KMS-11 (cell line): ENCODE results near the gene COL19A1.

Source experiments
- H2AFZ ChIP-seq: fragments of 200-600 bp; sonication (generic); 2 replicates; pipeline ENCODE4 v1.6.1; 2016; ENCODE audit warnings: antibody characterized with exemption, mixed run types, low read depth
- H3K27ac ChIP-seq: fragments of 200-600 bp; sonication (generic); 2 replicates; pipeline ENCODE4 v1.6.1; 2016; ENCODE audit warnings: mild to moderate bottlenecking, mixed run types
- H3K27me3 ChIP-seq: fragments of 200-600 bp; sonication (generic); 2 replicates; pipeline ENCODE4 v1.6.1; 2017; ENCODE audit warnings: mild to moderate bottlenecking, low read depth, mixed run types, moderate library complexity; ENCODE audit not compliant: insufficient read depth
- H3K36me3 ChIP-seq: fragments of 200-600 bp; sonication (generic); 2 replicates; pipeline ENCODE4 v1.6.1; 2017; ENCODE audit warnings: mild to moderate bottlenecking, mixed run types; ENCODE audit not compliant: insufficient read depth
- H3K4me1 ChIP-seq: fragments of 200-600 bp; sonication (generic); 2 replicates; pipeline ENCODE4 v1.6.1; 2016; ENCODE audit warnings: mild to moderate bottlenecking, low read depth, mixed run types; ENCODE audit not compliant: poor library complexity, severe bottlenecking
- H3K4me2 ChIP-seq: fragments of 200-600 bp; sonication (generic); 2 replicates; pipeline ENCODE4 v1.7.0; 2016; ENCODE audit warnings: mild to moderate bottlenecking, mixed run types
- H3K4me3 ChIP-seq: fragments of 200-600 bp; sonication (generic); IDR thresholded peaks from 2 replicates; pipeline ENCODE4 v1.6.1; 2017; ENCODE audit warnings: low read depth, low read length, mixed read lengths; ENCODE audit not compliant: insufficient read depth
- H3K79me2 ChIP-seq: fragments of 200-600 bp; sonication (generic); 2 replicates; pipeline ENCODE4 v1.6.1; 2016; ENCODE audit warnings: low read depth, mixed run types; ENCODE audit not compliant: insufficient read depth
- H3K9ac ChIP-seq: fragments of 200-600 bp; sonication (generic); 2 replicates; pipeline ENCODE4 v1.6.1; 2016; ENCODE audit warnings: mild to moderate bottlenecking, mixed run types
- H4K20me1 ChIP-seq: fragments of 200-600 bp; sonication (generic); 2 replicates; pipeline ENCODE4 v1.6.1; 2016; ENCODE audit warnings: mild to moderate bottlenecking, mixed run types; ENCODE audit not compliant: insufficient read depth
- CTCF ChIP-seq: fragments of 200-600 bp; sonication (generic); conservative IDR thresholded peaks from 2 replicates; pipeline ENCODE4 v1.6.1; 2017; ENCODE audit warnings: low read depth, mild to moderate bottlenecking, antibody characterized with exemption, low read length, moderate library complexity, mixed read lengths

The COL19A1 gene

DNA sequence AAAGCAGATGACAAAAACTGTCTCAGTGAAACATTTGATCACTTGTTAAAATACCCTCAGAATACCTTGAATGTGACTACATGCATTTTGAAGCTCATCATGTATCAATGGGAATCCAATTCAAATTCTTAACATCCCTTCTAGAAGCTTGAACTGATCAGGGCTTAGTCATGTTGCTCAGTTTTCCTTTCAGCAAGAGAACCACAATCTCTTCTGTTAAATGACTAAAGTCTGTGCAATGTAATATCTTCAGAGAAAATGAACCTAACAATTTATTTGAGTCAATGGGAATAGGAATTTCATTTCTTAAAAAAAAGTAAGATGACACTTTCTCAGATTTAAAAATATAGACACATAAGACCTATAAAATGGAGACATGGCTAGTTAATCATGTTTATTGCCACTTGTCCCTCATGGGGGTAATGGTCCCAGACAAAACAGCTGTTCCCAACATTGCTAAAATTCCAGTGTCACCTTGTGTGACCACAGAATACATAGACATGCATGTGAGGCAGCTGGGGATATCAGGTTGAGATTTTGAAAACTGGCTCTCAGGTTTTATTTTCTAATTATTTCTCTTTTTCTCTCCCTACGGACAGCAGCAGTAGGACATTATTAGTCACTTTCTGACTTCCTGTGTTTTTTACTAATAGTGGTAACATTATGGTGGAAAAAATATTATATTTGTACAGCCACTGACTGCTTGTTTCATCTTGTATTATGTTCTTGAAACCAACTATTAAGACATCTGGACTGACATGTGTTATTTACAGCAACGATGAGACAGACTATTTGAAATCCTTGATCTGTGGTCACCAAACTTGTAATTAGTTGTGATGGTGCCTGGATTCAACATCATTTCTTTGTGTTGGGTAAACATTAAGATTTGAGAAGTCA is 244.0 kb downstream of the COL19A1 start:
- Histone ChIP-seq H3K4me2 (no peak overlapping the region), H3K36me3 (no peaks in the 10 kb centered on the region), H3K4me3 (no peak overlapping the region), H2AFZ (no peak overlapping the region), H3K27ac (no peak overlapping the region), H3K79me2 (no peaks in the 10 kb centered on the region), H3K27me3 (no peaks in the 10 kb centered on the region), H4K20me1 (no peaks in the 10 kb centered on the region), H3K4me1 (peaks cover 4% of the 10 kb centered on the region), H3K9ac (no peak overlapping the region)
- no peak for TF ChIP-seq CTCF

- no peak for TF ChIP-seq CTCF
- H3K27me3 ChIP-seq, result no peaks in the 10 kb centered on the region
- no peaks in the 10 kb centered on the region for H4K20me1 ChIP-seq
- no peaks in the 10 kb centered on the region for H3K36me3 ChIP-seq
- no peak overlapping the region for H3K27ac ChIP-seq
- H3K4me2 ChIP-seq, result no peak overlapping the region
- no peak overlapping the region for H2AFZ ChIP-seq
- no peaks in the 10 kb centered on the region for H3K79me2 ChIP-seq
- H3K4me1 ChIP-seq, result peaks cover 4% of the 10 kb centered on the region
- H3K9ac ChIP-seq, result no peak overlapping the region
- no peak overlapping the region for H3K4me3 ChIP-seq
Observed at GRCh38 chr6:70111737-70112136, 245.4 kb downstream of the COL19A1 start.

GRCh38 chr6:70112716-70113115 is 246.4 kb downstream of the COL19A1 start:
- Histone ChIP-seq H3K27me3 (no peaks in the 10 kb centered on the region), H3K27ac (no peak overlapping the region), H3K9ac (no peak overlapping the region), H3K4me3 (no peak overlapping the region), H3K4me2 (no peak overlapping the region), H3K4me1 (peaks cover 4% of the 10 kb centered on the region), H3K36me3 (no peaks in the 10 kb centered on the region), H2AFZ (no peak overlapping the region), H3K79me2 (no peaks in the 10 kb centered on the region), H4K20me1 (no peaks in the 10 kb centered on the region)
- TF ChIP-seq CTCF, result no peak

DNA sequence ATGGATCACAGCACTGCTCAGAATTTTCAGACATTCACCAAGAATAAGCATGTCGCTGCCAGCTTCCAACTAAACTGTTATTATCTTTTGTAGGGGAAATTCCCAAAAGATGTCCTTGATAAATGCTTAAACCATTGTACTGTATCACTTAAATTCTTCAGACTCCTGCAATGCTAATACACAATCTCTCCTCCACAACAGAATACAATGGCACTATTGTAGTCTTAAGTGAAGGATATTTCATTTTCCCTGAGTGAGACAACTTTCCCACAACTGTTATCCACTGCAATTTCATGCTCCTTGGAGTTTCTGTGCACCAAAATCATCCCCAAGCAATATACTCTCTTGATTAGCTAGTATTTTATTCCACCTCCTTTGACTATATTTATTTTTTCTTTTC is 246.8 kb downstream of the COL19A1 start:
- H3K4me1 ChIP-seq, result no peaks in the 10 kb centered on the region
- H3K27me3 ChIP-seq, result no peaks in the 10 kb centered on the region
- no peaks in the 10 kb centered on the region for H3K79me2 ChIP-seq
- no peak overlapping the region for H3K9ac ChIP-seq
- H3K4me2 ChIP-seq, result no peak overlapping the region
- no peak overlapping the region for H2AFZ ChIP-seq
- no peaks in the 10 kb centered on the region for H4K20me1 ChIP-seq
- no peak overlapping the region for H3K4me3 ChIP-seq
- no peak for TF ChIP-seq CTCF
- no peaks in the 10 kb centered on the region for H3K36me3 ChIP-seq
- no peak overlapping the region for H3K27ac ChIP-seq
